GM10266 (cell line): ENCODE data around the gene SPRYD7.

Experiments
- DNase-seq: peaks from one replicate; pipeline ENCODE4 v3.0.0; 2012; ENCODE audit errors: extremely low spot score
- TF ChIP-seq, protein P1 (sequence below): IDR thresholded peaks from 2 replicates; pipeline ENCODE4 v1.5.1; 2012; ENCODE audit warnings: mild to moderate bottlenecking, low read depth; ENCODE audit not compliant: control insufficient read depth, insufficient read depth; ENCODE audit errors: missing control alignments

SPRYD7 gene

DNA sequence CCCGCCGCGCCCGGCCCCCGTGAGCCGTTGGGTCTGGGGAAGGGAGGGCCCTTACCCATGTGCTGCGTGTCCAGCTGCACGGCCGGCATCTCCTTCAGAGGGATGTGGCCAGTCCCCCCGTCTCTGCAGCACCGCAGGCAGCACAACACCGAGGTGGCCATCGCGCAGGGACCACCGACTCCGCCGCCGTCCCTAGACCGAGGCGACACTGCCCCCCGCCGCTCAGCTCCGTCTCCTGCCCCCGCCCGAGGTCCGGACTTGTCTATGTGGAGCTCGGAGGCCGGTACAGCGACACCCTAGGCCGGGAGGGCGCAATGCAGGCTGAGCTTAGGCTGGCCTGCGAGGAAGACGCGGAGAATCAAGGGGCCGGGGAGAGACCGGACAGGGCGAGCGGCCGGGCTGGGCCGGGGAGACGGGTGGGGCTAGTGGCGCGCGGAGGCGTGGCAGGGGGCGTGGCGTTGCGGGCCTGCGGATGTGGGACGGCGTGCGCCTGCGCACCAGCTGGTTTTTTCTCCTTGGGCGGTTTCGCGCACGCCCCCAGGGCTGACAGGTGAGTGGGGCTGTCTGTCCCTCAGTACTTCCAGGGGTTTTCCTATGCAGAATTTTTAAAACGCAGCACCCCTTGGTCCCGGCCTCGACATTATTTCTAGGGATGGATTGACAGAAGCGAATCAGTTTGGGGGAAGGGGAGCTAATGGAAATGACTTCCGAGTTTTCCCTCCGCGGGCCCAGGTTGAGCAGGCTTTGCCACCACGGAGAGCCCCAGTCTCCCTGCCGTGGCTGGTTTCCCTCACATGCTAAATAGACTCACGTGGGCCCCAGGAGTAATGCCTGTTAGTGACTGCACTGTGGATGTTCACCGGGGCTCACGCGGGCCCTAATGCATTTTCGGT, at the start of gene SPRYD7:
Gene SPRYD7 (minus strand): TSS at position 266 of the 893 bp plus-strand sequence. CDS start 105 bp downstream, at position 161.
- TF ChIP-seq, protein P1, sequence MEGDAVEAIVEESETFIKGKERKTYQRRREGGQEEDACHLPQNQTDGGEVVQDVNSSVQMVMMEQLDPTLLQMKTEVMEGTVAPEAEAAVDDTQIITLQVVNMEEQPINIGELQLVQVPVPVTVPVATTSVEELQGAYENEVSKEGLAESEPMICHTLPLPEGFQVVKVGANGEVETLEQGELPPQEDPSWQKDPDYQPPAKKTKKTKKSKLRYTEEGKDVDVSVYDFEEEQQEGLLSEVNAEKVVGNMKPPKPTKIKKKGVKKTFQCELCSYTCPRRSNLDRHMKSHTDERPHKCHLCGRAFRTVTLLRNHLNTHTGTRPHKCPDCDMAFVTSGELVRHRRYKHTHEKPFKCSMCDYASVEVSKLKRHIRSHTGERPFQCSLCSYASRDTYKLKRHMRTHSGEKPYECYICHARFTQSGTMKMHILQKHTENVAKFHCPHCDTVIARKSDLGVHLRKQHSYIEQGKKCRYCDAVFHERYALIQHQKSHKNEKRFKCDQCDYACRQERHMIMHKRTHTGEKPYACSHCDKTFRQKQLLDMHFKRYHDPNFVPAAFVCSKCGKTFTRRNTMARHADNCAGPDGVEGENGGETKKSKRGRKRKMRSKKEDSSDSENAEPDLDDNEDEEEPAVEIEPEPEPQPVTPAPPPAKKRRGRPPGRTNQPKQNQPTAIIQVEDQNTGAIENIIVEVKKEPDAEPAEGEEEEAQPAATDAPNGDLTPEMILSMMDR: peak; percentile 98
- DNase-seq: peak; percentile 96

DNA sequence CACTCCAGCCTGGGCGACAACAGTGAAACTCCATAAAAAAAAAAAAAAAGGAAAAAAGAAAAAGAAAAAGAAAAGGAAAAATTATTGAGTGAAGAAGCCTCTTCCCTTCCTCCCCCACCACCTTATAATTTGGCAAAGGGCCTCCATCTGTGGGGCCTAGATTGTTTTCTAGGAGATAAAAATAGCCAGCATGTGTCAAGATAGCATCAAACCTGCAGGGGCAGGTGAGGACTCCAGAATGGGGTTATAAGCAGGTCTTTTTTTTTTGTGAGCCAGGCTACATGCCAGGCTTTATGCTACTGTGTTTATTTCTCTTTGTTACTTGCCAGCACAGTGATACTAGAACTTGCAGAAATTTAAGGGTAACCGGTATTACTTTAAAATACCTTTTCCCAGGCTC, 49.0 kb upstream of the SPRYD7 start:
- TF ChIP-seq, protein P1: no peak
- no peak for DNase-seq

DNA sequence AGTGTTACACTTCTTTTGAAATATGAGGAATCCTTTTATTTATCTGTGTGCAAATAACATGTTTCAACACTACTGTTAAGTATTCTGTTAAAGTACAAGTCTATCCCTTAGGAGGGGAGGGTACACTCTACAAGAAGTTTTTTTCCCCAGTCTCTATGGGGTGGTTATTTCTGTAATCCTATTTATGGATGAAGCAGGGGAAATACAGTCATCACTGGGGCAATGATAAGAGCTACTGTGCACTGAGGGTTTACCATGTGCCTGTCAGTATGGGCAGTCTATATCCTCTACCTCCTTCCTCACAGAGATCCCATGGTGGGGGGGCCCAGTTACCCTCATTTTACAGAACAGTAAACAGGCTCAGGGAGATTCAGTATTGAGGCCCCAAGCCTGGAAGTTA, 44.1 kb upstream of the SPRYD7 start:
- TF ChIP-seq, protein P1: no peak
- no peak for DNase-seq

DNA sequence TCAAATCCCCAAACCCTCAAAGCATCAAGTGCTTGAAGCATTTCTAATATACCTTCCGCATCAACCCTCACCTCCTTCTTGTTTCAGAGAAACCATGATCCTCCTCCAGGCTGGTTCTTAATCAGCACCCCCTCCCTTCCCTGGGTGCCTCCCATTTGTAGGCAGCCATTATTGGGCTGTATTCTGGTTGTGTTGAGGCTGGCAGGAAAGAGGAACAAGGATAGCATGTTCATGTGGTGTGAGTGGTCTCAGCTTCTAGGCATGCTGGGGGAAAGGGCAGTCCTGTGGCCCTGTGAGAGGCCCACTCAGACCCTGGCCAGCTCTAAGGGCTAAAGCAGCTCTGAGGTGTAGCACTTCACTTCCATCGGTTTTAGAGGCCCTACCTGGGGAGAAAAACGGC, 41.9 kb upstream of the SPRYD7 start:
- TF ChIP-seq, protein P1: no peak
- no peak for DNase-seq

DNA sequence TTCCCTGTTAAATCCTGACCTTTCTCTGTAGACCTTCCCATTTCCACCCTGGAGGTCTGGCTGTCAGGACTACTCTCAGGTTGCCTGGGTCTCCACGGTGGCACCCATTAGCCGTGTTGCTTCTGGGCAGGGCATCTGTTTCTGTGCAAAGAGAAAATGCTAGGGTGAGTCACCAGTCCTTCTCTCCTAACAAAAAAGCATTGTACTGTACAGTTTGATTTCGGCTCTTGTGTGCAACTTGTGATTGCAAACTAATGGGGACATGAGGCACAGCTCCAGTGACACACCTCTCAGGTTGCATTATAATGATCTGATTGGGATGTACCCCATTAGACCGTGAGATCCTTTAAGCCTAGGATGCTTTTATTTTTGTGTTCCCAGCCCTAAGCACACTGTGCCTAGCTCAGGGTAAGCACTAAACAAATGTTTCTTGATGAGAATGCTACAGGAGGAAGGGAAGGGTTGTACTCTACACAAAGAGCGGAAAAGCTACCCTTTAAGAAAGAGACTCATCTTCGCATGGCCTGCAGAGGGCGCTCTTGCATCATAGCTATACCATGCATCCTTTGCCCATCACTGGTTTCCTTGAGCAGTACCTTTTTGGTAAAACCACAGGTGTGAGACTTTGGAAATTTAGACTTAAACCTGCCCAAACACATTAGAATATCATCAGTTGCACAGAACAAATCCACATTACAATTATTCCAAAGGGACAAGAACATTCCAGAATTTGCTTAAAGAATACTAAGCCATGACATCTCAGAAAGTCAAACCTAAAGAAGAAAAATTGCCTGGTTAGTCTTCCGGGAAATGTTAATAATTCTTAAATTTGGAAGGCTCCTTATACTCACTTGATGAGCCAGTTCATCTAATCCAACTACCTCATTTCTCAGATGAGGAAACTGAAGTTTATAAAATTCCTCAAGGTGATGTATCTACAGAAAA, 40.4 kb upstream of the SPRYD7 start:
- TF ChIP-seq, protein P1: peak; percentile 88
- DNase-seq: peak; percentile 64

DNA sequence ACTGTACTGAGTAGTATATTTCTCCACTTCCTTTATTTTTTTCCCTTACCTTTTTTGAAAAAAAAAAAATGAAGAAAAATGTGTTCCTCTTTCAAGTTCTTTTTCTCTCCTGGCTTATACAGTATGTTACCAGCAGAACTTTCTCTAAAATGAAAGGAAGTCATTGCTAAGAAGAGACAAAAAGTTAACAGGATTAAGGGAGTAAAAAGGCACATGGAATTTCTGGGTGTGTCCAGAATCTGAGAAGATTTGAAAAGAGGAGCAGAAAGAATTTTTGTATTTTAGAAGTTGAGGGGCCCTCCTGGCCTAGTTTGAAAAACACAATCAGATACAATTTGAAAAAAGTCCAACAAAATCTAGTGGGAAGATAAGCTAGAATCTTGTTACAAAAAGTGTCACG, 39.7 kb upstream of the SPRYD7 start:
- TF ChIP-seq, protein P1: no peak
- no peak for DNase-seq
